Ishikawa (cell line): ENCODE results near the gene ADAMTSL1.

ENCODE experiments used
- CEBPB ChIP-seq: IDR thresholded peaks from 2 replicates; pipeline ENCODE4 v1.6.1; 2012
- EP300 ChIP-seq: IDR thresholded peaks from 2 replicates; pipeline ENCODE4 v1.6.1; 2012; ENCODE audit warnings: borderline replicate concordance
- FOXM1 ChIP-seq: IDR thresholded peaks from 2 replicates; pipeline ENCODE4 v1.6.1; 2012; ENCODE audit warnings: low read depth, borderline replicate concordance
- MAX ChIP-seq: IDR thresholded peaks from 2 replicates; pipeline ENCODE4 v1.6.1; 2012
- NFIC ChIP-seq: IDR thresholded peaks from 2 replicates; pipeline ENCODE4 v1.6.1; 2012
- RAD21 ChIP-seq: IDR thresholded peaks from 2 replicates; pipeline ENCODE4 v1.6.1; 2012; ENCODE audit warnings: low read depth
- REST ChIP-seq: IDR thresholded peaks from 2 replicates; pipeline ENCODE4 v1.6.1; 2012; ENCODE audit warnings: low read depth, mild to moderate bottlenecking
- TAF1 ChIP-seq: IDR thresholded peaks from 2 replicates; pipeline ENCODE4 v1.6.1; 2012; ENCODE audit warnings: low read depth, mild to moderate bottlenecking
- YY1 ChIP-seq: IDR thresholded peaks from 2 replicates; pipeline ENCODE4 v1.6.1; 2012; ENCODE audit warnings: low read depth
- ZBTB7A ChIP-seq: IDR thresholded peaks from 2 replicates; pipeline ENCODE4 v1.6.1; 2012; ENCODE audit warnings: low read depth

DNA sequence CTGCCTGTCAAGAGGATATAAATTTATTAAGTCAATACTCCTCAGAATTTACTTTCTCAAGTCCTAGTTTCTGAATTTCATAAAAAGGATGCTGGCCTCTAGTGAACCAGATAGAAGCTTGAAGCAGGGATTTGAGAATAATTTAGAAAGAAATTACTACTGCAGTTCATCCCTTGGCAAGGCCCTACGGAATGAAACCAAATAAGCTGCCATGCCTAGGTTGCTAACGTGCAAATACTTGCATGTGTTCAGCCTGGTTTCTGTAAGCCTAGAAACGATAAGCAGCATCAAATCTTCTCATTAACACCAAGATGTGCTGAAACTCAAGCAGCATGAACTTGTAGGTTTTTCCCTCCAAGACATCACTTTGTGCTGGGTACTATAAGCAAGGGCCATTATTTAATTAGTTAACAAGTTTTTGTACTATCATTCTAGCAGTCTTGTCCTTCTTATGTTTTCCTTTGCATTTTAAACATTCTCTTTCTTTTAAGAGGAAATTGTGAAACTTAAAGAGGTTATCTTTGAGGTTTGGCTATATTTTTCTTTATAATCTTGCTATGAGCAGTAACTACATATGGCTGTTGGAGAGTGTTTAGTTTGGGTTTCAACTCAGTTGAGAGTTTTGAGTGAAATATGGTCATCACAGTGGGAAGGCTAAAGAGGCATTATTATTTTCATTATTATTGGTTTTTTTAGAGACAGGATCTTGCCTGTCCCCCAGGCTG is 71.8 kb downstream of the ADAMTSL1 start:
- TF ChIP-seq TAF1 (no peak), NFIC (no peak), FOXM1 (no peak), MAX (no peak), ZBTB7A (no peak), YY1 (no peak), REST (no peak), RAD21 (no peak), EP300 (no peak), CEBPB (no peak)
